ENCODE results near the gene GALR3.
A peak's percentile ranks its signal among the peaks of the same experiment; 100 is the strongest.

GALR3 gene

DNA sequence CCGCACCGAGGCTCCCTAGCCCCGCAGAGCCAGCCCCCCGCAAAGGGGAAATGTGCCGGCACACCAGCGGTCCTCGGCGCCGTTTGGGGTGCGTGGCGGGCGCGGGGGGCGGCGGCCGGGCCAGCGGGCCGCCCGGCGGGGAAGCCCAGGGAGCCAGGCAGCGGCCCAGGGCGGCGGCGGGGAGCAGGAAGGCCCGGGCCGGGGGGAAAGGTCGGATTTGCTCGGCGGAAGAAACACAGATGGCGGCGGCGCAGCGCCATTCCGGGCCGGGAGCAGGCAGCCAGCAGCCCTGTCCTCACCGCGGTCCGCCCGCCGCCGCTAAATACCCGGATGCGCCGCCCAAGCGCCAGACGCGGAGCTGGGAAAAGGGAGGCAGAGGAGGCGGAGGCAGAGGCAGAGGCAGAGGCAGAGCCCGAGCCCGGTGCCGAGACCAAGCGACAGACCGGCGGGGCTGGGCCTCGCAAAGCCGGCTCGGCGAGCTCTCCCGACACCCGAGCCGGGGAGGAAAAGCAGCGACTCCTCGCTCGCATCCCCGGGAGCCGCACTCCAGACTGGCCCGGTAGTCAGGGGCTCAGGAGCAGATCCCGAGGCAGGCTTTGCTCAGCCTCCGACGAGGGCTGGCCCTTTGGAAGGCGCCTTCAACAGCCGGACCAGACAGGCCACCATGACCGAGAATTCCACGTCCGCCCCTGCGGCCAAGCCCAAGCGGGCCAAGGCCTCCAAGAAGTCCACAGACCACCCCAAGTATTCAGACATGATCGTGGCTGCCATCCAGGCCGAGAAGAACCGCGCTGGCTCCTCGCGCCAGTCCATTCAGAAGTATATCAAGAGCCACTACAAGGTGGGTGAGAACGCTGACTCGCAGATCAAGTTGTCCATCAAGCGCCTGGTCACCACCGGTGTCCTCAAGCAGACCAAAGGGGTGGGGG, 18.0 kb upstream of the GALR3 start:
- peaks cover 6% of the 10 kb centered on the region; the same call in 1 of the 2 replicates for H3K4me1 ChIP-seq (ENCODE audit: control insufficient read depth, insufficient read depth, low read length)
- H3K27ac ChIP-seq (ENCODE audit: extremely low read depth, low read depth, low read length), result peak overlapping the region; percentile 80
- ChIA-PET POLR2A (interaction anchor here (0.5 to 1.8 kb wide), 12 partner anchors 9 to 197 kb away, joined by 3 to 14 read pairs (median 4); partner anchors contain the start of genes ANKRD54, GALR3, GGA1 and LGALS1), CTCF (interaction anchor here (0.6 to 0.8 kb wide), 2 partner anchors 242 to 247 kb away, joined by 3 read pairs; no protein-coding TSS in a partner anchor)
- peaks cover 0 to 5% of the 10 kb centered on the region in 2 experiments; a peak in 1 of 3 replicates for H3K36me3 ChIP-seq (ENCODE audit: control insufficient read depth in 2 of 2, insufficient read depth in 1 of 2, low read length in 2 of 2)
- no peaks in the 10 kb centered on the region for H3K9me3 ChIP-seq (ENCODE audit: control insufficient read depth, insufficient read depth, low read depth, low read length)
- H3K4me3 ChIP-seq (ENCODE audit: low read depth, low read length), result peak overlapping the region; percentile 68
- no peak for TF ChIP-seq ZNF549 (tag by site-specific recombination; IDR thresholded peaks at IDR 0.05)
- TF ChIP-seq EGR2 (tag by site-specific recombination; IDR thresholded peaks at IDR 0.05; ENCODE audit: low read depth), result peak; percentile 68; the same call in 1 of the 2 replicates
- no peak for TF ChIP-seq ZNF416 (tag by site-specific recombination; IDR thresholded peaks at IDR 0.05)
- TF ChIP-seq, protein P1, sequence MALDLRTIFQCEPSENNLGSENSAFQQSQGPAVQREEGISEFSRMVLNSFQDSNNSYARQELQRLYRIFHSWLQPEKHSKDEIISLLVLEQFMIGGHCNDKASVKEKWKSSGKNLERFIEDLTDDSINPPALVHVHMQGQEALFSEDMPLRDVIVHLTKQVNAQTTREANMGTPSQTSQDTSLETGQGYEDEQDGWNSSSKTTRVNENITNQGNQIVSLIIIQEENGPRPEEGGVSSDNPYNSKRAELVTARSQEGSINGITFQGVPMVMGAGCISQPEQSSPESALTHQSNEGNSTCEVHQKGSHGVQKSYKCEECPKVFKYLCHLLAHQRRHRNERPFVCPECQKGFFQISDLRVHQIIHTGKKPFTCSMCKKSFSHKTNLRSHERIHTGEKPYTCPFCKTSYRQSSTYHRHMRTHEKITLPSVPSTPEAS (tag by site-specific recombination; IDR thresholded peaks at IDR 0.05), result no peak
- no peak for TF ChIP-seq ZNF521 (tag by site-specific recombination; IDR thresholded peaks at IDR 0.05)
- no peak for TF ChIP-seq ZNF223 (tag by site-specific recombination; IDR thresholded peaks at IDR 0.05)
- no peak for TF ChIP-seq GLI2 (tag by site-specific recombination; IDR thresholded peaks at IDR 0.05; ENCODE audit: borderline replicate concordance, low read depth)
- TF ChIP-seq ZNF571 (tag by site-specific recombination; IDR thresholded peaks at IDR 0.05), result no peak
- TF ChIP-seq ZNF10 (tag by site-specific recombination; IDR thresholded peaks at IDR 0.05), result no peak
- no peak for TF ChIP-seq ZBTB48 (tag by site-specific recombination; IDR thresholded peaks at IDR 0.05)
- TF ChIP-seq ZNF211 (tag by site-specific recombination; IDR thresholded peaks at IDR 0.05; ENCODE audit: low read depth), result no peak
- TF ChIP-seq GLIS2 (tag by site-specific recombination; IDR thresholded peaks at IDR 0.05), result peak; percentile 11; the same call in 1 of the 2 replicates
- TF ChIP-seq, protein P2, sequence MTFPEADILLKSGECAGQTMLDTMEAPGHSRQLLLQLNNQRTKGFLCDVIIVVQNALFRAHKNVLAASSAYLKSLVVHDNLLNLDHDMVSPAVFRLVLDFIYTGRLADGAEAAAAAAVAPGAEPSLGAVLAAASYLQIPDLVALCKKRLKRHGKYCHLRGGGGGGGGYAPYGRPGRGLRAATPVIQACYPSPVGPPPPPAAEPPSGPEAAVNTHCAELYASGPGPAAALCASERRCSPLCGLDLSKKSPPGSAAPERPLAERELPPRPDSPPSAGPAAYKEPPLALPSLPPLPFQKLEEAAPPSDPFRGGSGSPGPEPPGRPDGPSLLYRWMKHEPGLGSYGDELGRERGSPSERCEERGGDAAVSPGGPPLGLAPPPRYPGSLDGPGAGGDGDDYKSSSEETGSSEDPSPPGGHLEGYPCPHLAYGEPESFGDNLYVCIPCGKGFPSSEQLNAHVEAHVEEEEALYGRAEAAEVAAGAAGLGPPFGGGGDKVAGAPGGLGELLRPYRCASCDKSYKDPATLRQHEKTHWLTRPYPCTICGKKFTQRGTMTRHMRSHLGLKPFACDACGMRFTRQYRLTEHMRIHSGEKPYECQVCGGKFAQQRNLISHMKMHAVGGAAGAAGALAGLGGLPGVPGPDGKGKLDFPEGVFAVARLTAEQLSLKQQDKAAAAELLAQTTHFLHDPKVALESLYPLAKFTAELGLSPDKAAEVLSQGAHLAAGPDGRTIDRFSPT (tag by site-specific recombination; IDR thresholded peaks at IDR 0.05), result no peak
- TF ChIP-seq, protein P3, sequence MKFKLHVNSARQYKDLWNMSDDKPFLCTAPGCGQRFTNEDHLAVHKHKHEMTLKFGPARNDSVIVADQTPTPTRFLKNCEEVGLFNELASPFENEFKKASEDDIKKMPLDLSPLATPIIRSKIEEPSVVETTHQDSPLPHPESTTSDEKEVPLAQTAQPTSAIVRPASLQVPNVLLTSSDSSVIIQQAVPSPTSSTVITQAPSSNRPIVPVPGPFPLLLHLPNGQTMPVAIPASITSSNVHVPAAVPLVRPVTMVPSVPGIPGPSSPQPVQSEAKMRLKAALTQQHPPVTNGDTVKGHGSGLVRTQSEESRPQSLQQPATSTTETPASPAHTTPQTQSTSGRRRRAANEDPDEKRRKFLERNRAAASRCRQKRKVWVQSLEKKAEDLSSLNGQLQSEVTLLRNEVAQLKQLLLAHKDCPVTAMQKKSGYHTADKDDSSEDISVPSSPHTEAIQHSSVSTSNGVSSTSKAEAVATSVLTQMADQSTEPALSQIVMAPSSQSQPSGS (tag by site-specific recombination; IDR thresholded peaks at IDR 0.05; ENCODE audit: low read depth), result no peak
- no peak for TF ChIP-seq ZNF623 (tag by site-specific recombination; IDR thresholded peaks at IDR 0.05)
- TF ChIP-seq, protein P4, sequence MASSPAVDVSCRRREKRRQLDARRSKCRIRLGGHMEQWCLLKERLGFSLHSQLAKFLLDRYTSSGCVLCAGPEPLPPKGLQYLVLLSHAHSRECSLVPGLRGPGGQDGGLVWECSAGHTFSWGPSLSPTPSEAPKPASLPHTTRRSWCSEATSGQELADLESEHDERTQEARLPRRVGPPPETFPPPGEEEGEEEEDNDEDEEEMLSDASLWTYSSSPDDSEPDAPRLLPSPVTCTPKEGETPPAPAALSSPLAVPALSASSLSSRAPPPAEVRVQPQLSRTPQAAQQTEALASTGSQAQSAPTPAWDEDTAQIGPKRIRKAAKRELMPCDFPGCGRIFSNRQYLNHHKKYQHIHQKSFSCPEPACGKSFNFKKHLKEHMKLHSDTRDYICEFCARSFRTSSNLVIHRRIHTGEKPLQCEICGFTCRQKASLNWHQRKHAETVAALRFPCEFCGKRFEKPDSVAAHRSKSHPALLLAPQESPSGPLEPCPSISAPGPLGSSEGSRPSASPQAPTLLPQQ (tag by site-specific recombination; IDR thresholded peaks at IDR 0.05), result no peak
- TF ChIP-seq ZNF138 (tag by site-specific recombination; IDR thresholded peaks at IDR 0.05; ENCODE audit: borderline replicate concordance), result no peak
- TF ChIP-seq, protein P5, sequence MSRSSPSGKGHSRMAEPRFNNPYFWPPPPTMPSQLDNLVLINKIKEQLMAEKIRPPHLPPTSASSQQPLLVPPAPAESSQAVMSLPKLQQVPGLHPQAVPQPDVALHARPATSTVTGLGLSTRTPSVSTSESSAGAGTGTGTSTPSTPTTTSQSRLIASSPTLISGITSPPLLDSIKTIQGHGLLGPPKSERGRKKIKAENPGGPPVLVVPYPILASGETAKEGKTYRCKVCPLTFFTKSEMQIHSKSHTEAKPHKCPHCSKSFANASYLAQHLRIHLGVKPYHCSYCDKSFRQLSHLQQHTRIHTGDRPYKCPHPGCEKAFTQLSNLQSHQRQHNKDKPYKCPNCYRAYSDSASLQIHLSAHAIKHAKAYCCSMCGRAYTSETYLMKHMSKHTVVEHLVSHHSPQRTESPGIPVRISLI (tag by site-specific recombination; IDR thresholded peaks at IDR 0.05), result no peak
- peak; percentile 75 for TF ChIP-seq KLF16 (tag by site-specific recombination; IDR thresholded peaks at IDR 0.05)
- TF ChIP-seq ZNF48 (tag by site-specific recombination; IDR thresholded peaks at IDR 0.05), result no peak
- TF ChIP-seq, protein P6, sequence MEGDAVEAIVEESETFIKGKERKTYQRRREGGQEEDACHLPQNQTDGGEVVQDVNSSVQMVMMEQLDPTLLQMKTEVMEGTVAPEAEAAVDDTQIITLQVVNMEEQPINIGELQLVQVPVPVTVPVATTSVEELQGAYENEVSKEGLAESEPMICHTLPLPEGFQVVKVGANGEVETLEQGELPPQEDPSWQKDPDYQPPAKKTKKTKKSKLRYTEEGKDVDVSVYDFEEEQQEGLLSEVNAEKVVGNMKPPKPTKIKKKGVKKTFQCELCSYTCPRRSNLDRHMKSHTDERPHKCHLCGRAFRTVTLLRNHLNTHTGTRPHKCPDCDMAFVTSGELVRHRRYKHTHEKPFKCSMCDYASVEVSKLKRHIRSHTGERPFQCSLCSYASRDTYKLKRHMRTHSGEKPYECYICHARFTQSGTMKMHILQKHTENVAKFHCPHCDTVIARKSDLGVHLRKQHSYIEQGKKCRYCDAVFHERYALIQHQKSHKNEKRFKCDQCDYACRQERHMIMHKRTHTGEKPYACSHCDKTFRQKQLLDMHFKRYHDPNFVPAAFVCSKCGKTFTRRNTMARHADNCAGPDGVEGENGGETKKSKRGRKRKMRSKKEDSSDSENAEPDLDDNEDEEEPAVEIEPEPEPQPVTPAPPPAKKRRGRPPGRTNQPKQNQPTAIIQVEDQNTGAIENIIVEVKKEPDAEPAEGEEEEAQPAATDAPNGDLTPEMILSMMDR (tag by site-specific recombination; IDR thresholded peaks at IDR 0.05), result 0 out of 2 replicates have a peak, but pooled peaks have one; percentile 5
- TF ChIP-seq ZNF660 (tag by site-specific recombination; IDR thresholded peaks at IDR 0.05), result peak; percentile 44; the same call in 1 of the 2 replicates
- TF ChIP-seq, protein P7, sequence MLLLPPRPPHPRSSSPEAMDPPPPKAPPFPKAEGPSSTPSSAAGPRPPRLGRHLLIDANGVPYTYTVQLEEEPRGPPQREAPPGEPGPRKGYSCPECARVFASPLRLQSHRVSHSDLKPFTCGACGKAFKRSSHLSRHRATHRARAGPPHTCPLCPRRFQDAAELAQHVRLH (tag by site-specific recombination; IDR thresholded peaks at IDR 0.05), result peak; percentile 64; the same call in 1 of the 2 replicates
- TF ChIP-seq GLIS1 (tag by site-specific recombination; IDR thresholded peaks at IDR 0.05), result no peak
- peak; percentile 58; the same call in 1 of the 2 replicates for TF ChIP-seq KLF10 (tag by site-specific recombination; IDR thresholded peaks at IDR 0.05)
- peak; percentile 44; the same call in 1 of the 2 replicates for TF ChIP-seq TRIM28 (IDR thresholded peaks at IDR 0.05; ENCODE audit: borderline replicate concordance, low read length)

Measured in HEK293 (cell line).